WI38 (cell line): ENCODE measurements around the gene ANKRD37.
"Not testable (repeated sequence)": the region's sequence is repeated elsewhere in the genome, so short reads cannot be mapped to it uniquely, and the experiment has no call there.

Source experiments
- H3K4me3 ChIP-seq: 2 replicates; pipeline ENCODE4 v1.5.1; 2011; ENCODE audit warnings: low read depth, mild to moderate bottlenecking, control low read depth, low read length
- CTCF ChIP-seq: IDR thresholded peaks from 2 replicates; pipeline ENCODE4 v1.5.1; 2012; ENCODE audit warnings: low read depth, mild to moderate bottlenecking, control low read depth, low read length

Gene ANKRD37

GRCh38 chr4:185357733-185358440, 38.8 kb upstream of the ANKRD37 start:
- no peak overlapping the region for H3K4me3 ChIP-seq
- no peak for TF ChIP-seq CTCF

- TF ChIP-seq CTCF, result no peak
- H3K4me3 ChIP-seq, result no peak overlapping the region
These were observed 38.1 kb upstream of the ANKRD37 start for GRCh38 chr4:185358514-185358913.

- no peak overlapping the region for H3K4me3 ChIP-seq
- no peak for TF ChIP-seq CTCF
These were observed 37.7 kb upstream of the ANKRD37 start for GRCh38 chr4:185358959-185359358.

- no peak overlapping the region for H3K4me3 ChIP-seq
- no peak for TF ChIP-seq CTCF
These were observed 36.7 kb upstream of the ANKRD37 start for GRCh38 chr4:185359767-185360446.

GRCh38 chr4:185361872-185362271, 34.8 kb upstream of the ANKRD37 start:
- TF ChIP-seq CTCF, result no peak
- H3K4me3 ChIP-seq, result no peak overlapping the region

GRCh38 chr4:185362570-185362969, 34.1 kb upstream of the ANKRD37 start:
- H3K4me3 ChIP-seq, result not testable (repeated sequence)

GRCh38 chr4:185363251-185363650, 33.4 kb upstream of the ANKRD37 start:
- no peak for TF ChIP-seq CTCF
- H3K4me3 ChIP-seq, result no peak overlapping the region
